ENCODE results near the gene AMBRA1.

Gene AMBRA1

DNA sequence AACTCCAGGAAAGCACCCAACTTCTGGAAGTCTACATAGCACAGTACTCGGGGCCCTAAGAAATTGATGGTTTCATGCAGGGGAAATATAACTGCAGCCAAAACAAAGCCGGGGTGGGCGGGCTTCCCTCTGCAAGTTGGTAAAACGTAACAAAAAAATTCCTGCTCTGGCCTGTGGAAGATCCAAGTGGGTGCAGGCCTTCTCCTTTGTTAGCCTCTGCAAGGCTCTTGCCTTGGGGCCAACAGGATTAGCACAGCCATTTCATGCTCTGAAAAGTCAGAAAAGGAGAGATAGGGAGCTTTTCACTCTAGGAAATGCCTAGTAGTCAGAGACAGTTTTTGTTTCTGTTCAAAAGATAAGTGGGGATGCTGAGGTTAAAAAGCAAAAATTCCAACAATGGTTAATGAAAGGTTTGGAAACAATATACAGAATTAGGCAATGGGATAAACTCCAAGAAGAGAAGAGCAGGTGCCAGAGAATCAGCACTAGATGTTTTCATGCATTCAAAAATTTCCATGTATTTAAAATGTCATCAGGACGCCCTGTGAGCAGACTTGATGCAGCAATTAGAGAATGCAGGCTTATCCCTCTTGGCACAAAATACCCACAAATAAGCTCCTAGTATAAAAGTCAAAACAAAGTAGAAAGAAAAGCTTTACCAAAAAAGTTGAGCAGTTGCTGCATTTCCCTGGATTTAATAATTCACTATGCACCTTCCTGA, 130.0 kb downstream of the AMBRA1 start:
- no peak for DNase-seq

DNA sequence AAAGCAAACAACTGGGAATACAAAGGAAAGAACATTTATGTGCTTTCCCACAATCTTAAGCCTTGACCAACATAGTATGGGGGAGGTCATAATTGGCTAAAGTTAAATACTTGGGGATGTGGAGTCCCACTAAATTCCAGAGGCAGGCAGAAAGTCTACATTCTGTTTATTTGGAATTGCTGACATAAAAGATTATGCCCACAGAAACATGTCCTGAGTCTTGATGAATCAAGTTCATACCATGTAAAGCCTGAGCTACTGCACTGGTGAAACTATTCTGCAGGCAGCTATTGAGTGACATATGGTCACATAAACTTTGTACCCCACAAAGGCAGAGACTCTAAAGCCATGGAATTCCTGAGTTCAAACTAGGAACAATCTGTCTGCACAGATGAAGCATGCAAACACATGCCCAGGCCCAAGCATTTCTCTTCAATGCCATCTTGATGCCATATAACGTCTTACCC, 132.3 kb downstream of the AMBRA1 start:
- no peak for DNase-seq

DNA sequence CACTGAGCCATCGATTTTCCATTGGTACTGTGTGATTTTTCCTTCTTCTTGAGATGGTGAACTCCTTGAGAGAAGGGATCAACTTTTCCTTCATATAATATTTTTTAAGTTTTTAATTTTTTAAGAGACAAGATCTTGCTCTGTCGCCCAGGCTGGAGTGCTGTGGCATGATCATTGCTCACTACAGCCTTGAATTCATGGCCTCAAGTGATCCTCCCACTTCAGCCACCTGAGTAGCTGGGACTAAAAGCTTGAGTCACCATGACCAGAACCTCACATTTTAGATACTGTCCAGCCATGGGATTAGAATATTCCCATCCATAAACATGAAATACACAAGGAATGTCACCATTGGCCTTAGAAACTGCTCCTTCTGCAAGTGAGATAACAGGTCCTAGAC, 135.3 kb downstream of the AMBRA1 start:
- DNase-seq, result no peak

DNA sequence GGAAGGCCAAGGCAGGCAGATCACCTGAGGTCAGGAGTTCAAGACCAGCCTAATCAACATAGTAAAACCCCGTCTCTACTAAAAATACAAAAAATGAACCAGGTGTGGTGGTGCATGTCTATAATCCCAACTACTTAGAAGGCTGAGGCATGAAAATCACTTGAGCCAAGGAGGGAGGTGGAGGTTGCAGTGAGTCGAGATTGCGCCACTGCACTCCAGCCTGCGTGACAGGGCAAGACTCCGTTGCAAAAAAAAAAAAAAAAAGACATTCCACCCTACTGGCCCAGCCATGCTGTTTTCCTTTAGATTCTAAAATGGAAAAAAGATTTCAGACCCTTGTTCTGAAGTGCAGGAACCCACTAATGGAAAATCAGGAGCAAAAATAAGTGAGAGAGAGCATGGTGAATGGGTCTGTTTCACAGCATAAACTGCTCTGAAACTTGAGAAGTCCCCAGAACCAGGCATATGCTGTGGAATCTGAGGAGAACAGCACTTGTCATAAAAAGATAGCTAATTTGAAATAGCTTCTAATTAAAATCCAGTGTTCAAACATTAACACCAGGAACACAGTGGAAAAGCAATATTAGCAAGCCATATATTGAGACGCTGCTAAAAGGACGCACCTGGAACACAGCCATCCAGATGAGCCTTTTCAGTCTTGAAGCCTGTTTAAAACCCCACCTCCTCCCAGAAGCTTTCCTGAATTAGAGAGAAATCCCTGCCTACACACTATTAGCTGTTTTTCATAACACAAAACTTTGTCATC, 136.0 kb downstream of the AMBRA1 start:
- no peak for DNase-seq

DNA sequence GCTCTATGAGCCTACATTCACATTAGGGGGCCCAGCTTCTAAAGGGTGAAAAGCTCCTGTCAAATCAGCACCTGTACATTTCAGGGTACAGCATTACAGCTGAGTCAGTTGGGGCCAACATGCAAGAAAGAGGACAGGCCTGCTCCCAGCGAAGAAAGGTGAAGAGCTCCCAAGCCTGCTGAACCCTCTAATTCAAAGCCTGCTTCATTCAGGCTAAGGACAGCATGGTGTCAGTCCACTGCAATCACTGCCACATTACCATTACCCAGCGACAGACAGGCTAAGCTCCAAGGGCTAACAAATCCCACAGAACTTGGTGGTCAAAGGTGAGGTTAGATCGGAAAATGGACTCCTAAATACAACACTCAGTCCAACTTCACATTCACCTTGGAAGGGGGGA, 136.8 kb downstream of the AMBRA1 start:
- no peak for DNase-seq

DNA sequence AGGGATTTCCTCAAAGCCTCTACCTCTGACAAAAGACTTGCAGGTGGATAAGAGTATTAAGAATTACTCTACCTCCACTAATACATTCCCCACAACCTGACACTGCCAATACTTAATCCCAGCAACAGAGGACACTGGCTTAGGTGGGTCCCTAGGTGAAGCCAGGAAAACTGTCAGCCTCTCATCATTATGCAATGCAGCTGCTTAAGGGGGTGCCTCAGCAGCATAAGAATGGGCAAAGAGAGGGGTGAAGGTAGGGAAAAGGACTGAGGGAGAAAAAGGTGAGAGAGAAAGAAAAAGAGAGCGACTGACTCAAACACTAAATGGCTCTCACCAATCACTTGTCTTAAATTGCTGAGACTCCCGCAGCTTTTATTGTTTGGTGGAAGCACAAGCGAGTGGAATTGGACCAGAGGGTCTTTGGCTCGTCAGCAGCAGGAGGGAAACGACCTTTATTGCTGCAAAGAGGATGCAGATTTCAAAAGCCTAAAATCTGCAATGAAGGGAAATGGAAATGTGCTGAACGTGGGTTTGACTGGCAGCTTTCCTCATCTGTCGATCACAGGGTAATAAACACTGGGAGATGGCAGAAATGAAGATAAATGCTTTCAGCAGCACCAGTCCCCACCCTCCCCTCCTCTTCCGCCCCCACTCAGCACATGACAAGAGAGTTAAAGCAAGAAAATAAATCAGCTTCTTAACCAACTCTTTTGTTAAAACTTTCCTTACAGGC, 137.4 kb downstream of the AMBRA1 start:
- no peak for DNase-seq

DNA sequence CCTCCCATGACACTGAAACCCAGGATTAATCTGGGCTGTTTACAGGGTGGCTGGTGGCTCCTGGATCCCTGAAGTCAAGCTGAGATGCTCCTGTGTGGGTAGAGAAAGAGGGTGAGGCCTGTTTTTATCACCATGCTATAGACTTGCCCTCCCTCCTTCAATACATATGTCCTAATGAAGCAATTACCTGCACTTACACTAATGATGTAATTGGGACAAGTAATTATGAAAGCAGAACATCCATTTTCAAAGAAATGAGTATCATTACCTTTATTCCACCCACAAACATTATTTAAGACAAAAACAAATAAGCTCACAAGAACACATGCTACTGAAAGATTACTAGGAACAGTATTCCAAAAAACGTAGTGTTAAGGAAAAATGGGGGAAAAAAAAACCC, 138.0 kb downstream of the AMBRA1 start:
- no peak for DNase-seq

DNA sequence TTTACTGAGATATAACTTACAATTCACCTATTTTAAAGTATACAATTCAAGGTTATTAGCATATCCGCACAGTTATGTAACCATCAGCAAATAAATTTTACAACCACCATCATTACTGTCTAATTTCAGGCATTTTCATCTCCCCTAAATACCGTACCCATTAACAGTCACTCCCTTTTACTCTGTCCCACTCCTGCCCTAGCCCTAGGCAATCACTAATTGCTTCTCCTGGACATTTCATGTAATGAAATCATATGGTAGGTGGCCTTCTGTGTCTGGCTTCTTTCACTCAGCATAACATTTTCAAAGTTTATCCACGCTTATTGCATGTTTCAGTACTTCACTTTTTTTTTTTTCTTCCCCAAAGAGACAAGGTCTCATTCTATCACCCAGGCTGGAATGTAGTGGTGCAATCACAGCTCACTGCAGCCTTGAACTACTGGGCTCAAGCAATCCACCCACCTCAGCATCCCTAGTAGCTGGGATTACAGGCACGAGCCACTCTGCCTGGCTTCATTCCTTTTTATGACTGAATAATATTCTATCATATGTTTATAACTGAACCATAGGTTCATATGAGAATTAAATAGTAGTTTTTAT, 140.8 kb downstream of the AMBRA1 start:
- DNase-seq, result no peak

DNA sequence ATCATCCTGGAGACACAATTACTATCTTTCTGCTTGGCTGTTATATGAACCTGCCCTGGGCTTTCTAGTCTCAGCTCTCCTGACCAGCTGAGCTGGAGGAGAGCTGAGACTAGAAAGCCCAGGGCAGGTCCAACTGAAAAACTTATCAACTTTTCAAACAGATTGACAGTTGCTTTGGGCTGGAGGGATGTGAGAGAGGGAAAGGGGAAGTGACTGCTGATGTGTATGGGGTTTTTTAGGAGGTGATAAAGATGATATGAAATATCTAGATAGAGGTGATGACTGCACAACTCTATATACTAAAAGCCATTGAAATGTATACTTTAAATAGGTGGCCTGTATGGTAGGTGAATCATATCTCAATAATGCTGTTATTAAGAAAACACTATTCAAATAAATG, 142.1 kb downstream of the AMBRA1 start:
- DNase-seq, result no peak

DNA sequence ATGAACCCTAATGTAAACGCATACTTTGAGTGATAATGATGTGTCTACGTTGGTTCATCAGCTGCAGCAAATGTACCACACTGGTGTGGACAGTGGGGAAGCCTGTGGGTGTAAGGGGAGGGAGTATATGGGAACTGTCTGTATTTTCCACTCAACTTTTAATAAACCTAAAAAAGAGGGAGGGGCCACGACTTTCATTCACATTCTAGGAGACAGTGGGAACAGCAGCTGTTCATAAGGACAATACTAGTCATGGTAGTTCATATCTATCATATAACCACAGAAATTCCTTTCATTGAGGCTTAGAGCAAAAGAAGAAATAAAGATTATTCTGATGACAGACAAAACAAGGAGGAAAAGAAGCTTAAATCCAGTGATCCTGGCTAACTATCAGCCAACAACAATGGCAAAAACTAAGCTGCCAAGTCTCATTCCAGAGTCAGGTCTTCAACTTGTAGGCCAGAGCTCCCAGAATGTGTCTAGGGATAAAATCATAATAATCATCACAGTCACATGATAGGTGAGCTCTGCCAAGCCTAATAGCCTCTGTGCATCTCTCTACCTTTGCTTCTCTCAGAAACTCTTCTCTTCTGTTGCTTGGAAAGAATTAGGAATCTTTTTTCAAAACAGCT, 142.9 kb downstream of the AMBRA1 start:
- DNase-seq, result no peak

DNA sequence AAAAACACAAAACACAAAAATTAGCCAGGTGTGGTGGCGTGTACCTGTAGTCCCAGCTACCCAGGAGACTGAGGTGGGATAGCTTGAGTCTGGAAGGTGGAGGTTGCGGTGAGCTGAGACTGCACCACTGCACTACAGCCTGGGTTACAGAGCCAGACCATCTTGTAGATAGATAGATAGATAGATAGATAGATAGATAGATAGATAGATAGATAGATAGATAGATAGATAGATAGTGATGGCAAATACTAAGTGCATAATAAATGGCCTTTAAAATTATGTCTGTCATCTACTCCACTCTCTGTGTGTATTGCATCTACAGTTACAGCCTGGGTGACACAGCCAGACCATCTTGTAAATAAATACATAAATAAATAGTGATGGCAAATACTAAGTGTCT, 146.3 kb downstream of the AMBRA1 start:
- no peak for DNase-seq

DNA sequence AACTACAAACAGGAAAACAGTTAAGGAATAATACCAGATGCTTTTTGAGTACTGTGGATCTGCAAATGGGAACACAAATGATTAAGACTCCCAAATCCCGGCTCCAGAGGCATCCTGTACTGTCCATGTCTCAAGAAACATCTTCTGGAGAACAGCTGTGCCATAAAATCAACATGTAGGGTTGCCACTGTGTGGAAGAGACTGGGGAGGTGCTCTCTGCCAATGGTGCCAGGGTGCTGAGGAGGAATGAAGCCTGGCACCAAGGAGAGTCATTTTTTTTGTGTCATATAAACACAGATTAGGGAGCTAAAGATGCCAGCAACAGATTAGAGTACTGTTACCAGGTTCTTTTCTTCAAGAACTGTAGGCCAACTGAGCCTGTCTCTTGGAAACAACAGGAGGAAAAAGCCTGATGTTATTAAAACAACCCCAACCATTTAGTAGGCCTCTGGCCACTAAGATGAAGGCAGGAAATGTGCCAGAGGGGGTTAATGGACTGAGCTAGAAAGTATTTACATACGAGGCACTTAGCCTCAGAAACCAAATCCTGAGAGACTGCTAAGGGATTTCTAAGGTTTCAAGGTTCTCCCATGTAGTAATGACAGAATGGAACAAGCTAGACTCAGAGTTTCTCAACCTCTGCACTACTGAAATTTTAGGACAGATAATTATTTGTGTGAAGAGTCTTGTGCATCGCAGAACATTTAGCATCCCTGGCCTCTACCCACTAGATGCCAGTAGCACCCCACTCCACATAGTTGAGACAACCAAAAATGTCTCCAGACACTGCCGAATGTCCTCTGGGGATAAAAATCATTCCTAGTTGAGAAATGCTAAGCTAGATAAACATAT, 147.7 kb downstream of the AMBRA1 start:
- no peak for DNase-seq

DNA sequence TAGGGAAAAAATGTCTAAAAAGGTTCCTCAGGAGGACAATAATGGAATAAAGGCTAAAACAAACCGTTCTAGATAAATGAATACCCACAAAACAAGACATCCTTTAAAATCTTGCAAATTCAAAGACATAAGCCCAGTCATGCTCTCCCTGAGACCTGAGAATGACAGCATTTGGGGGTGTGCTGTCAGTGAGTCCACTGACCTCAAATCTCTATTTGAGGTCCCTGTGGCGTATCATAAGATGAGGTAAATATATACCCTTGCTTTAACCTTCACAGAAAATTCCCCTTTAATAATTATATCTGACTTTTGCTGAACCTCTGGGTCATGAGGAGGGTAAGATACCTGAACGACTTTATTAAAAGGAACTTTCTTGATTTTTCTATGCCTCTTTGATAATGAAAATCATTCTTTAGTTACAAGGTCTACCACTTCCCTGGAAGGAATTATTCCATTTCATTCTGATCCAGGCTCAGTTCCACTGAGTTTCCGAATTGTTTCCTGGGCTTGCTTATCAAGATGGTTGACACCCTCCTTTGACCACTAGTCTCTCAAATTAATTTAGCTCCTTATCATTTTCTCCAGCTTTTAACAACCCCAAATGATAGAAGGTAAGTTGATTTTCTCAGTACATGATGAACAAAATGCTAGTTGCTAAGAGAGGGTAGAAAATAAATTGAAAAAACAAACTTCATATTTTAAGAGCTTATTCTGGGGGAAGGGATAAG, 148.5 kb downstream of the AMBRA1 start:
- no peak for DNase-seq

DNA sequence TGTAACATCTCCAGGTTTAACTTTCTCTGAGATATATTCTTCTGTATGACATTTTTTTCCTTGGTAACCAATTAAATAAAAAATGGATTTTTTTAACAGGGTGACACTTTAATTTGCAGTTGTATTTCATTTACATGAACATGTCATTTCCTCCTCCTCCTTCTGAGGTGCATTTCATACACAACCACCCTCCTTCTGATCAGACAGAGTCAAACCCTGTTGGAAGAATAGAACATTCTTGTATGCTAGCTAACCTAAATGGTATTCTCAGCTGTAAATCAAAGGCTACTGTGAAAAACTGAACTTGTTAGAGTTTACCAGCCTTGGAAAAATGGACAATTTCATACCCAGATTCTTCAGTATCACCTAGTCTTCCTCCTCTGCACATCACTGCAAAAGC, 149.5 kb downstream of the AMBRA1 start:
- no peak for DNase-seq

DNA sequence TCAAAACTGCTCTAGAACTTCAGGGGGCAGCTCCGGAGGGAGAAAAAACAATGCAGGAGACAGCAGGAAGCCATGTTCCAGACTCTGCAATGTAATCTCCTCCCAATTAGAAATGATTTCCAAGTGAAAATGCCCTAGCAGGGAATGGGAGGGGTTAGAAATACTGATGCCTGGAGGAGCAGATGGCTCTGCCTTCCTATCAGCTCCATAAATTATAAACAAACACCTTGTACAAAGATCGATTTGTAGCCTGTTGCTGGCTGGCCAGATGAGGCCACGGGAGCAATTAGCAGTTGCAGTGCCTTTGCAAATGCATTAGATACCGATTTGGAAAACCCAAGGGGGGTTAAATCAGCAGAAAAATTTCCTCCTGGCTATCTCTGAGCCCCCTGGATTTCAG, 155.6 kb downstream of the AMBRA1 start:
- DNase-seq, result no peak

DNA sequence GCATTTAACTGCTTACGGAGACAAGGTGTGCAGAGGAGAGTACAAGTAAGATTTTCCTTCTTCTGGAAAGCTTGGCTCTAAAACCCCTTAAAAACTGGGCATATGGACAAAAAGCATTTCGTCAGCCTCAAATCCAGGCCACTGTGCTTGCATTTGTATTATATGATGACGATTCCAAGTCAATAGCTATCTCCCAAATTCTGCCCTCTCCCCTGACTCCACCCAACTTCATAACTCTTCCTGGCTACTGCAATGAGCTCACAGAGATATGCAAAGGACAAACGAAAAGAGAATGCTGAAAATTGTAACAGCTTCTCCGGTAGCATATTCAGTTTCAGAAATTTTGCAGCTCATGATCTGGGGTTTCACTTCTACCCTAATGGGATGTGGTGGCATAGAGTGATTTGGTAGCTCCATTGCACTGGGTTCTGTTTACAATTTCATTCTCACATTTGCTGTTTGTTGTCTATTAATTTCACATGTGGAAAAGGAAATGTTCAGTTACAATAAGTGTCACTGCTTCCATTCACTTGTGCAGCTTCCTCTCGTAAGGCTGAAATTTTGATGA, 156.6 kb downstream of the AMBRA1 start:
- no peak for DNase-seq

DNA sequence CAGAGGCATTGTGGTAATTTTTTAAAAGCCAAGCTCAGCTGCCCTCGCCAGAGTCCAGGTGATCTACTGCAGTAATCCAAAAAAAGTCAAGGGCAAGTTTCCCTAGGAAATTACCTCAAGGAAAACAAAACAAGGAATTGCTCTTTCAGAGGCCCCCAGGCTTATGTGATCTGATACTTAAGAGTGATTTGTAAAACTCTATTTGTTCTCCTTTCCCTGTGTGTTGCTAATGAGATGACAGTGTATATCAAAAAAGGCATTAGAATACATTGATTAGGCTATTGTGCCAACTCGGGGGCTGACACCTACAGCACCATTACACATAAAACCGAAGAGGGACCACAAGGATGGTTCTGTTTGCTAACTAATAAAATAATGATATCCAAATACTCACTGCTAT, 157.7 kb downstream of the AMBRA1 start:
- DNase-seq, result no peak

DNA sequence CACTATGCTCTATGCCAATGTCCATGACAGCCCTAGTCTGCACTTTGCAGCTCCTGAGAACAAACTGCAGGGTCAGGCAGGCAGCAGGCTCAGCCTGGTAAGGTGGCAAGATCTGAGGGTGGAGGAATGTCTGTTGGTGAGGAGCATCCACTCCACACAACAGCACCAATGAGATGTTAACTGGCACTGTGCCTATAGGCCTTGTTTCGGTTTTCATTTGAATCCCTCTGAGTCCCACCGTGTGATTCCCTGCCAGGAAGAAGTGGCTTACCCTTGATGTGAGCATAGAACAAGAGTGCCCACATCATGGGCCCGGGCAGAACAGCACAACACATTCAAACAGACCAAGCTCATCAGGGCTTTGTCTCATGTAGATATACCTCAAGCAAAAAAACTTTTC, 158.1 kb downstream of the AMBRA1 start:
- no peak for DNase-seq

DNA sequence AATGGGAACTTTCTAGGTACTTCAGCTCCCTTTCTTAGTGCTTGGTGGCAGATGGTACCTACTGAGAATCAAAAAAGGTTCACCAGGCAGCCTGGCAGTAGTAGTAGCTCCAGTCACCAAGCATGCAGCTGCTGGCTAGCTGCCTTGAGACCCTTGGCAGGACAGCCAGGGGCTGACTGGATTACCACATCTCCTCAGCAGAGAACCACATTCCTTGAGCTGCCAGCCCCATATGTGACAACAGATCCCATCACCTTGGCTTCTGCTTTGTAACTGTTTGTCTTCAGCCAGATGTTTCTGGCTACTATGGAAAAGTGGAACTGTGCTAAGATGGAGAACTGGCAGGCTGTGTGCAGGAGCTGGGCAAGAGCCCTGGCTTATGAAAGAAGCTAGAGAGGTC, 162.6 kb downstream of the AMBRA1 start:
- no peak for DNase-seq

DNA sequence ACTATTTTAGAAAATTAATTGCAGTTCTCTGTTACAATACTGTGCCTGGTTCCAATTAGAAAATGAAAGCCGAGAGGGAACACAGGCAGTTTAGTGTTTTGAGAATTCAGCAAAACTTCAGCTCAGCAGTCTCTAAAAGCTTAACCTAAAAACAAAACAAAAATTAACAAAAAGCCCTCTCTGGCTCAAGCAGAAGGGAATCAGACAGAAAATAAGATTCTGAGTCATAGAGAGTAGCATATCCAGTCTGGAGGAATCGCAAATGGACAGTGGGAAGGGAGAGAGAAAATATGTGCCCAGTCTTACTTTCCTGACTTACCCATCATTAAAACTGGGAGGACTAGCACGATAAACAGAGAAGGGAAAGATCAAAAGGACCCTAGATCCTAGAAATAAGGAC, 164.1 kb downstream of the AMBRA1 start:
- no peak for DNase-seq

DNA sequence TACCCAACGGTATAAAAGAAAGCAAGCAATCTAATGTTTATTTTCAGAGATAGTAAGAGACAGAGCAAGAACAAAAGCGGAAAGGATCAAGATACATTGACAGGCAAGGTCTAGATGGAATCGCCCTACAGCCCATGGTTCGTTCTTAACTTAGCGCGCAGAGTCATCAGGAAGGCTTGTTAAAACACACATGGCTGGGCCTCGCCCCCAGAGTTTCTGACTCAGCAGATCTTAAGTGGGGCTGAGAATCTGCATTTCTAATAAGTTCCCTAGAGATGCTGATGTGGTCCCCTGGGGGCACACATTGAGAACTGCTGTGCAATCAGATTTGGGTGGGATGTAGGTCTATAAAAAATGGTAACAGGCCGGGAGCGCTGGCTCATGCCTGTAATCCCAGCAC, 166.5 kb downstream of the AMBRA1 start:
- DNase-seq, result no peak

Measured in NCI-H187 (cell line).